Neural cell (in vitro differentiated cells): ENCODE results near the gene ASNS. TPM values are rescaled to one million over a fixed set of nuclear protein-coding genes. Genes with fewer than 3 reads are reported as not detected.

Experiments used
- H2AFZ ChIP-seq: fragments of 200-600, 300-800 bp; sonication (generic), shearing (Covaris generic); 2 replicates; pipeline ENCODE4 v1.6.0; 2014; ENCODE audit warnings: low read depth, mild to moderate bottlenecking, antibody characterized with exemption, low read length, moderate library complexity
- H3F3A ChIP-seq: fragments of 200-600 bp; shearing (Covaris generic); 2 replicates; pipeline ENCODE4 v1.6.1; 2016; ENCODE audit warnings: mild to moderate bottlenecking, moderate library complexity, mixed read lengths, antibody characterized with exemption, low read length; ENCODE audit not compliant: insufficient read depth, poor library complexity, severe bottlenecking
- H3K27ac ChIP-seq: fragments of 200-600, 300-800 bp; sonication (generic), shearing (Covaris generic); 2 replicates; pipeline ENCODE4 v1.5.1; 2014; ENCODE audit warnings: mild to moderate bottlenecking, low read length, moderate library complexity
- H3K27me3 ChIP-seq: fragments of 300-800, 200-600 bp; sonication (generic), shearing (Covaris generic); 2 replicates; pipeline ENCODE4 v1.6.0; 2014; ENCODE audit warnings: mild to moderate bottlenecking, low read depth, low read length, moderate library complexity; ENCODE audit not compliant: insufficient read depth
- H3K36me3 ChIP-seq: fragments of 300-800, 200-600 bp; sonication (generic), shearing (Covaris generic); 2 replicates; pipeline ENCODE4 v1.5.1; 2014; ENCODE audit warnings: mild to moderate bottlenecking, antibody characterized with exemption, low read length, moderate library complexity; ENCODE audit not compliant: insufficient read depth
- H3K4me2 ChIP-seq: fragments of 300-800, 200-600 bp; sonication (generic), shearing (Covaris generic); 2 replicates; pipeline ENCODE4 v1.6.0; 2014; ENCODE audit warnings: mild to moderate bottlenecking, low read length
- H3K4me3 ChIP-seq: fragments of 300-800, 200-600 bp; sonication (generic), shearing (Covaris generic); 2 replicates; pipeline ENCODE4 v1.5.1; 2014; ENCODE audit warnings: mild to moderate bottlenecking, low read length, moderate library complexity
- H3K79me2 ChIP-seq: fragments of 200-600 bp; shearing (Covaris generic); replicated peaks from 2 replicates; pipeline ENCODE4 v1.6.0; 2014; ENCODE audit warnings: mild to moderate bottlenecking, low read length, moderate library complexity; ENCODE audit not compliant: insufficient read depth
- H3K9ac ChIP-seq: fragments of 300-800, 200-600 bp; sonication (generic), shearing (Covaris generic); 2 replicates; pipeline ENCODE4 v1.6.1; 2016; ENCODE audit warnings: mild to moderate bottlenecking, low read length, mixed read lengths
- H3K9me2 ChIP-seq: fragments of 200-600 bp; shearing (Covaris generic); 2 replicates; pipeline ENCODE4 v1.6.1; 2016; ENCODE audit warnings: mild to moderate bottlenecking, low read length, mixed read lengths; ENCODE audit not compliant: insufficient read depth
- H3K9me3 ChIP-seq: fragments of 200-600, 300-800 bp; sonication (generic), shearing (Covaris generic); 2 replicates; pipeline ENCODE4 v1.6.1; 2016; ENCODE audit warnings: mild to moderate bottlenecking, mixed run types, low read length, moderate library complexity, mixed read lengths
- H4K20me1 ChIP-seq: fragments of 200-600 bp; shearing (Covaris generic); 2 replicates; pipeline ENCODE4 v1.6.1; 2016; ENCODE audit warnings: mild to moderate bottlenecking, mixed run types; ENCODE audit not compliant: insufficient read depth
- CTCF ChIP-seq: fragments of 450-650 bp; IDR thresholded peaks from 2 replicates; pipeline ENCODE4 v1.5.1; 2014; ENCODE audit warnings: antibody characterized with exemption, mild to moderate bottlenecking, moderate library complexity; ENCODE audit not compliant: poor library complexity, severe bottlenecking
- EP300 ChIP-seq: fragments of 450-650 bp; conservative IDR thresholded peaks from 2 replicates; pipeline ENCODE4 v1.6.1; 2014; ENCODE audit warnings: antibody characterized with exemption, mild to moderate bottlenecking, moderate library complexity; ENCODE audit not compliant: poor library complexity, severe bottlenecking
- EZH2 ChIP-seq: fragments of 200-600, 300-800 bp; shearing (Covaris generic), sonication (generic); IDR thresholded peaks from 2 replicates; pipeline ENCODE4 v1.6.1; 2014; ENCODE audit warnings: antibody characterized with exemption, low read length, borderline replicate concordance, mild to moderate bottlenecking; ENCODE audit not compliant: insufficient read depth, poor library complexity, severe bottlenecking
- MXI1 ChIP-seq: fragments of 450-650 bp; conservative IDR thresholded peaks from 2 replicates; pipeline ENCODE4 v1.6.1; 2014; ENCODE audit warnings: antibody characterized with exemption, mild to moderate bottlenecking; ENCODE audit not compliant: poor library complexity, severe bottlenecking
- POLR2AphosphoS5 ChIP-seq: IDR thresholded peaks from 2 replicates; pipeline ENCODE4 v1.6.1; 2012
- RAD21 ChIP-seq: fragments of 450-650 bp; conservative IDR thresholded peaks from 2 replicates; pipeline ENCODE4 v1.6.1; 2014; ENCODE audit warnings: antibody characterized with exemption, mild to moderate bottlenecking, moderate library complexity
- SMC3 ChIP-seq: fragments of 450-650 bp; conservative IDR thresholded peaks from 2 replicates; pipeline ENCODE4 v1.6.1; 2014; ENCODE audit warnings: antibody characterized with exemption, mild to moderate bottlenecking, moderate library complexity; ENCODE audit not compliant: poor library complexity
- TAF1 ChIP-seq: IDR thresholded peaks from 2 replicates; pipeline ENCODE4 v1.6.1; 2012; ENCODE audit warnings: low read depth
- polyA plus RNA-seq: library from polyadenylated mRNA; depleted of rRNA; stranded (reverse); fragments of >200 nt; gene quantifications from 2 replicates; pipeline ENCODE4 v1.2.3, GENCODE V29; 2014
- small RNA-seq, 3 experiments: library from RNA; depleted of rRNA; stranded (forward); fragments of <200 nt; gene quantifications; one replicate each; pipeline ENCODE3, GENCODE V24; 2012
- TF ChIP-seq, protein P1 (sequence below): IDR thresholded peaks from 2 replicates; pipeline ENCODE4 v1.6.1; 2012; ENCODE audit warnings: borderline replicate concordance

The ASNS gene
- polyA plus RNA-seq, 1 donor from 2014 or later: 176 TPM

- Histone ChIP-seq H3K9me3 (no peaks in the 10 kb centered on the region), H2AFZ (no peak overlapping the region), H3K27me3 (no peaks in the 10 kb centered on the region), H3K9ac (no peak overlapping the region), H3F3A (no peaks in the 10 kb centered on the region), H3K79me2 (no peaks in the 10 kb centered on the region), H3K9me2 (no peaks in the 10 kb centered on the region), H4K20me1 (no peaks in the 10 kb centered on the region), H3K36me3 (no peaks in the 10 kb centered on the region), H3K4me3 (no peak overlapping the region), H3K27ac (no peak overlapping the region), H3K4me2 (no peak overlapping the region)
- TF ChIP-seq EZH2: no peak
- TF ChIP-seq, protein P1, sequence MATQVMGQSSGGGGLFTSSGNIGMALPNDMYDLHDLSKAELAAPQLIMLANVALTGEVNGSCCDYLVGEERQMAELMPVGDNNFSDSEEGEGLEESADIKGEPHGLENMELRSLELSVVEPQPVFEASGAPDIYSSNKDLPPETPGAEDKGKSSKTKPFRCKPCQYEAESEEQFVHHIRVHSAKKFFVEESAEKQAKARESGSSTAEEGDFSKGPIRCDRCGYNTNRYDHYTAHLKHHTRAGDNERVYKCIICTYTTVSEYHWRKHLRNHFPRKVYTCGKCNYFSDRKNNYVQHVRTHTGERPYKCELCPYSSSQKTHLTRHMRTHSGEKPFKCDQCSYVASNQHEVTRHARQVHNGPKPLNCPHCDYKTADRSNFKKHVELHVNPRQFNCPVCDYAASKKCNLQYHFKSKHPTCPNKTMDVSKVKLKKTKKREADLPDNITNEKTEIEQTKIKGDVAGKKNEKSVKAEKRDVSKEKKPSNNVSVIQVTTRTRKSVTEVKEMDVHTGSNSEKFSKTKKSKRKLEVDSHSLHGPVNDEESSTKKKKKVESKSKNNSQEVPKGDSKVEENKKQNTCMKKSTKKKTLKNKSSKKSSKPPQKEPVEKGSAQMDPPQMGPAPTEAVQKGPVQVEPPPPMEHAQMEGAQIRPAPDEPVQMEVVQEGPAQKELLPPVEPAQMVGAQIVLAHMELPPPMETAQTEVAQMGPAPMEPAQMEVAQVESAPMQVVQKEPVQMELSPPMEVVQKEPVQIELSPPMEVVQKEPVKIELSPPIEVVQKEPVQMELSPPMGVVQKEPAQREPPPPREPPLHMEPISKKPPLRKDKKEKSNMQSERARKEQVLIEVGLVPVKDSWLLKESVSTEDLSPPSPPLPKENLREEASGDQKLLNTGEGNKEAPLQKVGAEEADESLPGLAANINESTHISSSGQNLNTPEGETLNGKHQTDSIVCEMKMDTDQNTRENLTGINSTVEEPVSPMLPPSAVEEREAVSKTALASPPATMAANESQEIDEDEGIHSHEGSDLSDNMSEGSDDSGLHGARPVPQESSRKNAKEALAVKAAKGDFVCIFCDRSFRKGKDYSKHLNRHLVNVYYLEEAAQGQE: no peak
- no peak for TF ChIP-seq EP300
- no peak for TF ChIP-seq TAF1
- TF ChIP-seq POLR2AphosphoS5: no peak
- TF ChIP-seq RAD21: no peak
- TF ChIP-seq SMC3: no peak
- TF ChIP-seq CTCF: no peak
- no peak for TF ChIP-seq MXI1
Measured at GRCh38 chr7:97818066-97818663, 54.0 kb downstream of the ASNS start.

Small RNA genes within 50 kb of the gene (small RNA-seq; reads per million reads assigned to genes)
- 0 reads per million in 3 experiments for gene AC005326.1
- 0 reads per million in 3 experiments for gene AC079781.2
- 0 reads per million in 3 experiments for gene SNRPCP9

Other genes with a start within 250 kb of the ASNS start
- 3,985 and 4,629 TPM in 2 replicates for gene TAC1, start 140.3 kb downstream of the ASNS start, polyA plus RNA-seq
- gene OCM2, start 117.8 kb upstream of the ASNS start, polyA plus RNA-seq: not detected in 2 replicates
- gene LMTK2, start 234.5 kb upstream of the ASNS start, polyA plus RNA-seq: 11.9 and 12.3 TPM in 2 replicates